Measurements from ENCODE around the gene LAMA1.

The LAMA1 gene

DNA sequence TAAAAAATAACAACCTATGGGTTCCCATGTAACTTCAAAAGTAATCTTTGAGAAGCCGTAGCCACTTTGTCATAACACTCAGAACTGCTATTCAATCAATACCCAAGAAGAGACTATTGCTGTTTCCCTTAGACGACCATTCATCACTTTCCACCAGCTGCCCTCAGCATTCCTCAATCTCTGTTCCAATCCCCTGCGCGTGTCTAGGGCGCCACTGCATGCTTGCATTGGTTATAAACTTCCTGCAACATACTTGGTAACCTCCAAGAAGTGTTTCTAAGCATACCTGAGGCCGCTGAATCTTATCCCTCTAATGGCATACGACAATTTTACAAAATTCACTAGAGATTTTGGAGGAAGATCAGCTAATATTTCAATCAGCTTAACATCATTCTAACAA is 134.2 kb downstream of the LAMA1 start:
- DNase-seq (ENCODE audit: low spot score): no peak

DNA sequence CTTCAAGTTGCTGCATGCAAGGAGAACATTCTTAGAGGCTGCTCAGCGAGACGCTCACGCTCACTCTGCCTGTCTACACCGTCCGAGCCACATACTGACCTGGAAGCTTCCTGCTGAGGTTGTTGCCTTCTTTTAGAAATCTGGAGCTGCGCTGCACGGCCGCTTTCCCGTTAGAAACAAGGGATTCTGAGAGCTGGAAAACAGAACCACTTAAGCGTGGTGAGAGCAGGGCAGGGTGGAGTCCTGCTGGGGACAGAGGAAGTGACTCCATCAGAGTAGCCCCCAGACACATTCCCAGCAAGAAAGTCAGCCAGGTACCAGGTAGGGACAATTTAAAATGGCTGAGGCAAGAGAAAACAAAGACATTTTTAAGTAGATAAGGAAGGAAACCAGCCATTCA is 135.2 kb downstream of the LAMA1 start:
- no peak for DNase-seq (ENCODE audit: low spot score)

GRCh38 chr18:6980363-6980762 is 137.2 kb downstream of the LAMA1 start:
- DNase-seq (ENCODE audit: low spot score): no peak

DNA sequence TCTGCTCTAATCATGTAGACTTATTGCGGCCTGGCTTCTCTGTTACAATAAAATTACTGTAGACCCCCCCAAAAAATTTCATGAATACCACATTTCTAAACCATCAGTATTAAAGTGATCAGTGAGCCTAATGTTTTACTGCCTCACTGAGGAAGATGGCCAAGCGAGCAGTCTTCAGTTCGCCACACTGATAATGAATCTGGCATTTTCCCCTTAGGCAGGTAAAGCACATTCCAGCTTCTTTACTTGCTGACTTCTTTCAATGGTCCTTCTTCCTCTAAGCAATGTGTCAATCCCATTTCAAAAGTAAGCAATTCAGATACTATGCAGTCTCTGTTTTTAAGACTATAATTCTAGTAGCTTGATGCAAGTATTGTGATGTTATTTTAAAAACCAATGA is 137.6 kb downstream of the LAMA1 start:
- DNase-seq (ENCODE audit: low spot score): no peak

- DNase-seq (ENCODE audit: low spot score): no peak
These were observed 140.7 kb downstream of the LAMA1 start for GRCh38 chr18:6976935-6977334.

DNA sequence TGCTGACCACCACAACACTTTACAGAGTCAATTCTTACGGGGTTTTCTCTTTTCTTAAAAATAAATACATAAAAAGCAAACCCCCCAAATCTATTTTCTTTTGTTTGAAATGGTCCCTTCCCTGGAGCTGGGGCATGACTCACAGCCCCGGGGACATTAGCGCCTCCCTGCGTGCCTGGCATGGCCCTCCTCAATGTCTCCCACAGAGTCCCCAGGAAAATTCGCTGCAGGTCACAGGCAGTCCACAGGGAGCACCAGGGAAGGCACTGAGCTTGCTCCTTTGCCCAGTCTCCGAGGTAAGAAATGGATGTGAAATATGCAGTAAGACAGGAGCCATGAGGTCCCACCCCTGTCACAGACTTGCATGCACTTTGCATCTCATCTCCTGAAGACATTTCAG is 142.5 kb downstream of the LAMA1 start:
- no peak for DNase-seq (ENCODE audit: low spot score)

DNA sequence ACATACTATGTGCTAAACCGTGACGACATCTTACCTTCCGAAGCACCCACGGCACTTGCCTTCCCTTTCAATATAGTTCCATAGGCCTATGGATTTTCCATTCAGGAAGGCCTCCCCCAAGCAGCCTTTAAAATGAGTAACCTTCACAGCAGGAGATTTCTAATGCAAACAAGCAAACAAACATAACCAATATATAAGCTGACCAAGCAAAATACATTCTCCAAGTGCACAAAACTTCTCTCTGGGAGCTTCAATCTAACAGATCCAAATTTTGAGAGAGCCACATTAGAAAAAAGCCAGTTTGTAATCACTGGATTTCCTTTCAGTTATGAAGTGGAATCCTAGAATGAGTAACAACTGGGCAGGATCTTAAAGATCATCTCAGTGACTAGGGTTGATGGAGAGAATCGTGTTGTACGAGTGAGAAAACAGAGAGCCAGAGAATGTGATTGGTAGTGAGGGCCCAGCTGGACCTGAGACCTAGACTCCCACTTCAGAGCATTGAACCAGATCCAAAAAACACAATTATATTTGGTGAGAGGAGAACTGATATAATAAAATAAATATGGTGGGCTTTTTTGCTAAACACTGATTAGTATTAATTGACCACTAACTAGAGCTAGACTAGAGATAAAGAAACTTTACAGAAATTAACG is 145.6 kb downstream of the LAMA1 start:
- no peak for DNase-seq (ENCODE audit: low spot score)

DNA sequence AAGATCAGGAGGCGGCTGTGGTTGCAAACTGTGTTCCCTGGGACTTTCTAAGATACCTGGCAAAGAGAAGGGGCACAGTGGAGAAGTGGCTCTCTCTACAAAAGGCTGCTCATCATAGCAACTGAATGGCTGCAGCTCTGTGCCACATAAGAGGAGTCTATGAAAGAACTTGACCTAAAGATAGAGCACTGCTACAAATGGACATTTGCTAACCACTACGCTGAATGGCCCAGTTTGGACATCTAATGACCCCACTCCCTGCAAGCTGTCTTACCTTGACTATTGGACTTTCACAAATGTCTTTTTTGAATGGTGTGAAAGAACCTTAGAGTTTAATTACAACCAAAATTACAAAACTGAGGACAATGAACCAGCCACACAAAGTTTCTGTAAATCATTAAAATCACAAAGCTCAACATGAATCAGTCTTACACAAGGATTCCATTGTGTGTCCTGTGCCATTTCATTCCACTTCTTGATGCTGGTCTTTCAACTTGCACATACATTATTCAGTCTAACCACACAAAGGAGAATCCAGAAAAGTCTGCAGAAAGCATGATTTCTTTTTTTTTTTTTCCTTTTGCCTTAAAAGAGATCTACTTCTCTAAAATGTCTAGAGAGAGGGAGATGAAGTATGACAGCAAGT is 154.0 kb downstream of the LAMA1 start:
- no peak for DNase-seq (ENCODE audit: low spot score)

GRCh38 chr18:6962571-6963451 is 154.8 kb downstream of the LAMA1 start:
- DNase-seq (ENCODE audit: low spot score): no peak

GRCh38 chr18:6961331-6961730 is 156.3 kb downstream of the LAMA1 start:
- no peak for DNase-seq (ENCODE audit: low spot score)

GRCh38 chr18:6960656-6961055 is 156.9 kb downstream of the LAMA1 start:
- DNase-seq (ENCODE audit: low spot score): no peak

DNA sequence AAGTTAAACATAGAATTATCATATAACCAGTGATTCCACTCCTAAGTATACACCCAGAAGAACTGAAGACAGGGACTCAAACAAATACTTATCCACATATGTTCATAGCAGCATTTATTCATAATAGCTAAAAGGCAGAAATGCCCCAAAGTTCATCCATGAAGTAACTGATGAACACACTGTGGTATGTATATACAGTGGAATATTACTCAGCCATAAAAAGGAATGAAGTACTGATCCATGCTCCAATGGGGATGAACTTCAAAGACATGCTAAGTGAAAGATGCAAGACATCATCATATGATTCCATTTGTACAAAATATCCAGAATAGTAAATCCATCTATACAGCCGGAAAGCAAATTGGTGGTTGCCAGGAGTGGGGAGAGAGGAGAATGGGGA is 157.5 kb downstream of the LAMA1 start:
- DNase-seq (ENCODE audit: low spot score): no peak

GRCh38 chr18:6959110-6959509 is 158.5 kb downstream of the LAMA1 start:
- no peak for DNase-seq (ENCODE audit: low spot score)

DNA sequence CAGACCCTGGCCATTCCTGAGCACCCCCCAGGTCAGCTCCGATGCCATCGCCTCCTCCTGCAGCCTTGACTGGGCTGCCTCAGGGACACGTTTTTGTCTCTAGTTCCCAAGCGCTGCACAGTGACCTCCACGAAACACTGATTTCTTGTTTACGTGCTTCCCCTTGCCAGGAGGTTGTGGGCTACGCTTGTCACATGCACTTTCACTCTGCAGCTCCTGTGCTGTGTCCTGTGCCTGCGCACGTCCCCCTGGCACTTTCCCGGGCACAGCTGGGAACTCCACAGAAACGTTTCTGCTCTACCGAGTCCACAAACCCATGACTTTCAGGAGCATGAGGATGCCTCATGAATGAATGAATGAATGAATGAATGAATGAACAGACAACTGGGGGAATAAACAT is 160.6 kb downstream of the LAMA1 start:
- DNase-seq (ENCODE audit: low spot score): no peak

DNA sequence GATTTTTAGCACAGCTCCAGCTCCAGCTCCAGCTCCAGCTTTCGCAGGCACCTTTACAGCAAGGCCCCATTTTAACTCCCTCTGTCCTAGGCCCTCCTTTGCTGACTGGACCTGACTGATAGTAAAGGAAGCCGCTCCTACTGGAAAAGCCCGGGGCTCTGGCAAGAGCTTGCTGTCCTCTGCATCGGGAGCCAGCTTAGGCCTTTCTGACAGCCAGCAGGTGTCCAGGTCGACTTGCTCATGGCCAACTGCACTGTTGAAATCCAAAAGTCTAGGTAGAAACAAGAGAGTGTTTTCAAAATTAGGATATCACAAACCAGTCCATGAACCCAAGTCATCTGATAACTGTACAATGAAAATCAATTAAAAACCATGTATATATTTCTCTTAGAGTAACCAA is 161.1 kb downstream of the LAMA1 start:
- no peak for DNase-seq (ENCODE audit: low spot score)

DNA sequence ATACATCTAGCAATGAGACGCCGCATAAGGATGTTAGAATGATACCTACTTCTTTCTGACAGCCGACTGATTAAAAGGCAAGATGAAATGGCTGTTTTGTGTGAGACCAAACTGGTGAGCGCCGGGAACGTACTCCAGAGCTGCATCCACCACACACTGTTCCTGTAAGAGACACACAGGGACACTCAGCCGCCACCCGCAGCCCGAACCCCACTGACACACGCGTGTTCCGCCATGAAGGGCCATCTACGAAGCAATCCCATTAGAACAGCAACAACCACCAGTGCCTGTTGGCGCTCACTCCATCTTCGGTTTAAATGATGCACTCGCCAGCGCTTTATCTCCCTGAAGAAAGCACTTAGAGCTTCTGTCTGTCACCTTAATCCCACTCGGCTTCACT is 162.3 kb downstream of the LAMA1 start:
- DNase-seq (ENCODE audit: low spot score): no peak

GRCh38 chr18:6954501-6954900 is 163.1 kb downstream of the LAMA1 start:
- no peak for DNase-seq (ENCODE audit: low spot score)

DNA sequence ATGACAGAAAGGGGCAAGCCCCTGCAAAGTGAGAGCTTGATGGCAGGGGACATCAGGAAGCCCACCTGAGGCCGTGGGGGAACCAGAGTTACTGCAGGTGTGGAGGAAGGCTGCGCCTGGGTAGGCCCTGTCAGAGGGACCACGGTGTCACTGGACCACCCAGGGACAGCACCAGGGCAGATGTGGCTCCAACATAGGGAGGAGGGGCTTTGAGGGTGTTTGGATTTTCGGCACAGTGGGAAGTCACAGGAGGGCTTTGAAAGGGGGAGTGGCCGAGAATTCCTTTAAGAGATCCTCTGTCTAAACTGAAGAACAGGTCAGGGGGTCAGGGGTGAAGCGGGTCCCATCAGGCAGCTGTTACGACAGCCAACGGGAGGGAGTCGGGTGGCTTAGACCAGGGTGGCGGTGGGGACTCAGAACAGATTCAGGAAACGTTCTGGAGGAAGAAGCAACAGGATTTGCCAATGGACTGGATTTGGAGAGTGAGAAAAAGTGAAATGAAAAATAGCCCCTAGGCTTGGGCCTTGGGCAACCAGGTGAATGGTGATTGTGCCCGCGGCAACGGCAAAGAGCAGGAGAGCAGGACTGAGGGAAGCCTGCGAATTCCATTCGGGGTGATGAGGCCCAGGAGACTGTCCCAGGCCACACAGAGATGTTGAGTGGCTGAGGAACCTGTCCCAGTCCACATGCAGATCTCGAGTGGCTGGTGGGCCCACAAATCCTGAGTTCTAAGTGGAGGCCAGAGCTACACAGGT is 166.1 kb downstream of the LAMA1 start:
- no peak for DNase-seq (ENCODE audit: low spot score)

DNA sequence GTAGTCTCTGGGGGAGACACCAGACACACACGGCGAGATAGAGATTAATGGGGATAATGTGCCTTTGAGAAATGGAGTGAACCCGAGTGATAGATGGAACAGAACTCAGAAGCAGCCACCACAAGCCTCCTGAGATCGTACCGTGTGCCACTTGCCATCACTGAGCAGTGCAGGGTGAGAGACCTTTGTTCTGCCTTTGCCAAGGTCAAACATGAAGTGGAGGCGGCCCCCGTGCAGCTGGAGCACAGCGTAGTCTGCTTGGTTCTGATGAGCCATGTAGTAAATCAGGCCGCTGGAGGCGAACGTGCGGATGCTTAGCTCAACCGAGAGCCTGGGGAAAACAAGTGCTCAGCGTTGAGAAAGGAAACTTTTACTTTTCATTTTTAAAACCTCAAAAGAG is 167.0 kb downstream of the LAMA1 start:
- no peak for DNase-seq (ENCODE audit: low spot score)

DNA sequence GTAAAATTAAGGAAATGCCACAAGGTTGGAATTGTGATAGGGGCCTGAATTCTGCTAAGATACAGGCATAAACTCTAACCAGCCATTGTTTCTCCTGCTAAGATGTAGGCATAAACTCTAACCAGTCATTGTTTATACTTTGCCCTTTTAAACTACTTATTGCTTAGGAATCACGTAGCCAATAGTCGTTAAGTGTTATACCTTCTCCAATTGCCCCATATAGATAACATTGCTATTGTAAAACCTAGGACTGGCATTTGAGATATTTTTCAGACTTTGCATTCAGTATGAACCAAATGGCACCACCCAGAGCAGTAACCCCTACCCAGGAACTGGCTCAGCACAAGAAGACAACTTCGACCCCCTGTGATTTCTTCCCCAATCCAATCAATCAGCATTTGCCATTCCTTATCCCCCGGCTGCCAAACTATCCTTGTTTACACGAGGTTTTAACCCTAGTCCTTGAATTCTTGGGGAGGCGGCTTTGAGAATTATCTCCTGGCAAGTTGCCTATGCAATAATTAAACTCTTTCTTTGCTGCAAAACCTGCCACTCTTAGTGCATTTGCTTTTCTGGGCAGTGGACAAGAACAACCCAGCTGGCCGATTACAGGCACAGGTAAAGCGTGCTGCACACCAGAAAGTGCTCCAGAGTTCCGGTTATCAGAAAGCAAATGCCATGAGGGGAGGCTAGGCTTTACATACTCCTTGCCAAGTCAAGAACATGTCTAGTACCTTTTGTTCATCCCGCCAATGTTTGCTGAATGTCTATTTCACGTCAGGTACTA is 167.6 kb downstream of the LAMA1 start:
- no peak for DNase-seq (ENCODE audit: low spot score)

- DNase-seq (ENCODE audit: low spot score): no peak
These were observed 169.1 kb downstream of the LAMA1 start for GRCh38 chr18:6948281-6949055.

All from CD4-positive, alpha-beta T cell treated with Interleukin-6 at 100 ng/mL for 8 hours (primary cell).